Measurements from ENCODE around the gene ZNF367. TPM values are rescaled to one million over a fixed set of nuclear protein-coding genes. Genes with fewer than 3 reads are reported as not detected.

Gene ZNF367
- total RNA-seq, 2 donors from 2014 or later, result 3.6 to 18.9 TPM

GRCh38 chr9:96453625-96454024, 35.5 kb upstream of the ZNF367 start:
- Histone ChIP-seq H3K9ac (ENCODE audit: low read depth in 2 of 2, low read length in 2 of 2) (no peak overlapping the region), H3K4me3 (no peak overlapping the region), H3K9me3 (no peaks in the 10 kb centered on the region), H3K27ac (no peak overlapping the region), H3K27me3 (no peaks in the 10 kb centered on the region), H3K36me3 (no peaks in the 10 kb centered on the region), H3K4me1 (no peaks in the 10 kb centered on the region)
- no peak for DNase-seq
- TF ChIP-seq CTCF (IDR thresholded peaks at IDR 0.05), result no peak
- intact Hi-C loops (cut with DNase I), result no loop called here

GRCh38 chr9:96450613-96451528, 32.7 kb upstream of the ZNF367 start:
- H3K27ac ChIP-seq, result no peak overlapping the region

GRCh38 chr9:96449845-96450612, 31.9 kb upstream of the ZNF367 start, which contains the start of gene HABP4:
Gene HABP4, plus strand, starts transcription at chr9:96450169. Its CDS starts 111 bp downstream, at chr9:96450280.
- Histone ChIP-seq H3K4me3 (peak within 1 kb of the TSS; percentile 67), H3K36me3 (no peaks in the 10 kb centered on the region), H3K9ac (ENCODE audit: low read depth in 2 of 2, low read length in 2 of 2) (peak within 1 kb of the TSS; percentile 54 to 71), H3K27me3 (no peaks in the 10 kb centered on the region), H3K9me3 (no peaks in the 10 kb centered on the region), H3K4me1 (no peaks in the 10 kb centered on the region), H3K27ac (no peak within 1 kb of the TSS)
- intact Hi-C loops (cut with DNase I), result loop anchor here (5.0 to 10.0 kb wide), 2 partner anchors 125 to 217 kb away; no protein-coding TSS in a partner anchor
- DNase-seq, result peak; percentile 96
- TF ChIP-seq CTCF (IDR thresholded peaks at IDR 0.05), result no peak

More at GRCh38 chr9:96450613-96451528, 32.7 kb upstream of the ZNF367 start:
- no peak for TF ChIP-seq CTCF (IDR thresholded peaks at IDR 0.05)
- intact Hi-C loops (cut with DNase I), result no loop called here
- H3K9ac ChIP-seq (ENCODE audit: low read depth in 2 of 2, low read length in 2 of 2), result peak overlapping the region; percentile 54 to 71
- H3K27me3 ChIP-seq, result no peaks in the 10 kb centered on the region
- peak overlapping the region; percentile 67 for H3K4me3 ChIP-seq
- no peaks in the 10 kb centered on the region for H3K4me1 ChIP-seq
- H3K9me3 ChIP-seq, result no peaks in the 10 kb centered on the region
- H3K36me3 ChIP-seq, result no peaks in the 10 kb centered on the region
- peak; percentile 37 for DNase-seq

- Histone ChIP-seq H3K9me3 (no peaks in the 10 kb centered on the region), H3K27me3 (no peaks in the 10 kb centered on the region), H3K4me1 (no peaks in the 10 kb centered on the region), H3K27ac (no peak overlapping the region), H3K9ac (ENCODE audit: low read depth in 2 of 2, low read length in 2 of 2) (peak overlapping the region in 1 of 2 donors; percentile 46), H3K4me3 (peak overlapping the region; percentile 23), H3K36me3 (no peaks in the 10 kb centered on the region)
- no peak for DNase-seq
- no peak for TF ChIP-seq CTCF (IDR thresholded peaks at IDR 0.05)
- intact Hi-C loops (cut with DNase I), result loop anchor here (5.0 to 10.0 kb wide), 2 partner anchors 125 to 218 kb away; no protein-coding TSS in a partner anchor
These were observed 31.3 kb upstream of the ZNF367 start for GRCh38 chr9:96449523-96449844.

- intact Hi-C loops (cut with DNase I), result loop anchor here (5.0 to 10.0 kb wide), 2 partner anchors 124 to 219 kb away; no protein-coding TSS in a partner anchor
- H3K27me3 ChIP-seq, result no peaks in the 10 kb centered on the region
- no peak overlapping the region for H3K27ac ChIP-seq
- DNase-seq, result no peak
- no peaks in the 10 kb centered on the region for H3K9me3 ChIP-seq
- H3K4me1 ChIP-seq, result no peaks in the 10 kb centered on the region
- no peak for TF ChIP-seq CTCF (IDR thresholded peaks at IDR 0.05)
- H3K36me3 ChIP-seq, result no peaks in the 10 kb centered on the region
- no peak overlapping the region for H3K4me3 ChIP-seq
- H3K9ac ChIP-seq (ENCODE audit: low read depth in 2 of 2, low read length in 2 of 2), result no peak overlapping the region
These were observed 30.5 kb upstream of the ZNF367 start for GRCh38 chr9:96448546-96449170.

All from colonic mucosa (tissue), 4 donors.